ENCODE measurements around the gene CLDN1.
A peak's percentile ranks its signal among the peaks of the same experiment; 100 is the strongest.

Gene CLDN1

GRCh38 chr3:190366133-190366532 is 43.9 kb upstream of the CLDN1 start:
- H3K4me3 ChIP-seq (ENCODE audit: low read depth, low read length), result no peak overlapping the region
- no peak for DNase-seq (ENCODE audit: low read depth)
- TF ChIP-seq CTCF (IDR thresholded peaks at IDR 0.05; ENCODE audit: low read depth, low read length), result no peak
- no peak for TF ChIP-seq MAX (IDR thresholded peaks at IDR 0.05; ENCODE audit: low read depth, low read length)
- no peak for TF ChIP-seq MYC (IDR thresholded peaks at IDR 0.05; ENCODE audit: low read depth, low read length)
- no peak for TF ChIP-seq POLR2A (IDR thresholded peaks at IDR 0.05; ENCODE audit: extremely low read depth, insufficient read length)

- no peak for DNase-seq (ENCODE audit: low read depth)
- no peak overlapping the region for H3K4me3 ChIP-seq (ENCODE audit: low read depth, low read length)
- no peak for TF ChIP-seq POLR2A (IDR thresholded peaks at IDR 0.05; ENCODE audit: extremely low read depth, insufficient read length)
- no peak for TF ChIP-seq MYC (IDR thresholded peaks at IDR 0.05; ENCODE audit: low read depth, low read length)
- TF ChIP-seq CTCF (IDR thresholded peaks at IDR 0.05; ENCODE audit: low read depth, low read length), result no peak
- TF ChIP-seq MAX (IDR thresholded peaks at IDR 0.05; ENCODE audit: low read depth, low read length), result no peak
Measured at GRCh38 chr3:190362258-190362657, 40.0 kb upstream of the CLDN1 start.

GRCh38 chr3:190361791-190362190 is 39.5 kb upstream of the CLDN1 start:
- no peak for DNase-seq (ENCODE audit: low read depth)
- no peak for TF ChIP-seq MAX (IDR thresholded peaks at IDR 0.05; ENCODE audit: low read depth, low read length)
- TF ChIP-seq POLR2A (IDR thresholded peaks at IDR 0.05; ENCODE audit: extremely low read depth, insufficient read length), result no peak
- TF ChIP-seq MYC (IDR thresholded peaks at IDR 0.05; ENCODE audit: low read depth, low read length), result no peak
- TF ChIP-seq CTCF (IDR thresholded peaks at IDR 0.05; ENCODE audit: low read depth, low read length), result no peak

GRCh38 chr3:190360228-190360627 is 38.0 kb upstream of the CLDN1 start:
- TF ChIP-seq MAX (IDR thresholded peaks at IDR 0.05; ENCODE audit: low read depth, low read length) (no peak), CTCF (IDR thresholded peaks at IDR 0.05; ENCODE audit: low read depth, low read length) (no peak), MYC (IDR thresholded peaks at IDR 0.05; ENCODE audit: low read depth, low read length) (no peak), POLR2A (IDR thresholded peaks at IDR 0.05; ENCODE audit: extremely low read depth, insufficient read length) (no peak)
- peak; percentile 7 for DNase-seq (ENCODE audit: low read depth)
- H3K4me3 ChIP-seq (ENCODE audit: low read depth, low read length), result no peak overlapping the region

More at GRCh38 chr3:190361791-190362190, 39.5 kb upstream of the CLDN1 start:
- no peak overlapping the region for H3K4me3 ChIP-seq (ENCODE audit: low read depth, low read length)

- no peak overlapping the region for H3K4me3 ChIP-seq (ENCODE audit: low read depth, low read length)
- TF ChIP-seq MYC (IDR thresholded peaks at IDR 0.05; ENCODE audit: low read depth, low read length) (no peak), POLR2A (IDR thresholded peaks at IDR 0.05; ENCODE audit: extremely low read depth, insufficient read length) (no peak), MAX (IDR thresholded peaks at IDR 0.05; ENCODE audit: low read depth, low read length) (no peak), CTCF (IDR thresholded peaks at IDR 0.05; ENCODE audit: low read depth, low read length) (no peak)
- DNase-seq (ENCODE audit: low read depth), result no peak
Measured at GRCh38 chr3:190359813-190360212, 37.6 kb upstream of the CLDN1 start.

GRCh38 chr3:190357468-190357867 is 35.2 kb upstream of the CLDN1 start:
- no peak for TF ChIP-seq CTCF (IDR thresholded peaks at IDR 0.05; ENCODE audit: low read depth, low read length)
- no peak for TF ChIP-seq POLR2A (IDR thresholded peaks at IDR 0.05; ENCODE audit: extremely low read depth, insufficient read length)
- TF ChIP-seq MAX (IDR thresholded peaks at IDR 0.05; ENCODE audit: low read depth, low read length), result no peak
- TF ChIP-seq MYC (IDR thresholded peaks at IDR 0.05; ENCODE audit: low read depth, low read length), result no peak
- DNase-seq (ENCODE audit: low read depth), result peak; percentile 33
- no peak overlapping the region for H3K4me3 ChIP-seq (ENCODE audit: low read depth, low read length)
